ENCODE data around the gene SLC8A2.

SLC8A2 gene

GRCh38 chr19:47514869-47515588, 43.3 kb upstream of the SLC8A2 start, which contains the start of gene NAPA:
TSS of gene NAPA (minus strand) at chr19:47515063. CDS start at chr19:47514940, 123 bp downstream.
- TF ChIP-seq POLR2AphosphoS5 (IDR thresholded peaks at IDR 0.05; ENCODE audit: low read depth, low read length): peak; percentile 67; the same call in 1 of the 2 replicates
- peak; percentile 44; the same call in 1 of the 2 replicates for TF ChIP-seq TAF1 (IDR thresholded peaks at IDR 0.05; ENCODE audit: borderline replicate concordance, insufficient read depth, low read length)
- TF ChIP-seq SIN3A (IDR thresholded peaks at IDR 0.05; ENCODE audit: borderline replicate concordance, insufficient read depth, low read length): peak; percentile 89; the same call in 1 of the 2 replicates
- peak; percentile 99 for TF ChIP-seq FOXP2 (optimal IDR thresholded peaks at IDR 0.05; ENCODE audit: borderline replicate concordance, extremely low read depth, extremely low read length, insufficient read depth)
- no peak for TF ChIP-seq REST (IDR thresholded peaks at IDR 0.05; ENCODE audit: insufficient read depth in 1 of 2, low read depth in 2 of 2, low read length in 2 of 2)

GRCh38 chr19:47514151-47514868, 42.6 kb upstream of the SLC8A2 start:
- TF ChIP-seq POLR2AphosphoS5 (IDR thresholded peaks at IDR 0.05; ENCODE audit: low read depth, low read length) (no peak), TAF1 (IDR thresholded peaks at IDR 0.05; ENCODE audit: borderline replicate concordance, insufficient read depth, low read length) (no peak)

- TF ChIP-seq TAF1 (IDR thresholded peaks at IDR 0.05; ENCODE audit: borderline replicate concordance, insufficient read depth, low read length): no peak
- no peak for TF ChIP-seq FOXP2 (optimal IDR thresholded peaks at IDR 0.05; ENCODE audit: borderline replicate concordance, extremely low read depth, extremely low read length, insufficient read depth)
- TF ChIP-seq POLR2AphosphoS5 (IDR thresholded peaks at IDR 0.05; ENCODE audit: low read depth, low read length): no peak
- TF ChIP-seq REST (IDR thresholded peaks at IDR 0.05; ENCODE audit: insufficient read depth in 1 of 2, low read depth in 2 of 2, low read length in 2 of 2): no peak
- TF ChIP-seq SIN3A (IDR thresholded peaks at IDR 0.05; ENCODE audit: borderline replicate concordance, insufficient read depth, low read length): no peak
These were observed 41.2 kb upstream of the SLC8A2 start for GRCh38 chr19:47512948-47513319.

GRCh38 chr19:47512183-47512947, 40.7 kb upstream of the SLC8A2 start:
- TF ChIP-seq FOXP2 (optimal IDR thresholded peaks at IDR 0.05; ENCODE audit: borderline replicate concordance, extremely low read depth, extremely low read length, insufficient read depth): no peak

GRCh38 chr19:47511681-47512080, 40.0 kb upstream of the SLC8A2 start:
- no peak for TF ChIP-seq FOXP2 (optimal IDR thresholded peaks at IDR 0.05; ENCODE audit: borderline replicate concordance, extremely low read depth, extremely low read length, insufficient read depth)
- TF ChIP-seq TAF1 (IDR thresholded peaks at IDR 0.05; ENCODE audit: borderline replicate concordance, insufficient read depth, low read length): no peak
- TF ChIP-seq POLR2AphosphoS5 (IDR thresholded peaks at IDR 0.05; ENCODE audit: low read depth, low read length): no peak
- no peak for TF ChIP-seq REST (IDR thresholded peaks at IDR 0.05; ENCODE audit: insufficient read depth in 1 of 2, low read depth in 2 of 2, low read length in 2 of 2)
- no peak for TF ChIP-seq SIN3A (IDR thresholded peaks at IDR 0.05; ENCODE audit: borderline replicate concordance, insufficient read depth, low read length)
